K562 (cell line): ENCODE data around the gene BPTF. TPM values are rescaled to one million over a fixed set of nuclear protein-coding genes. Genes with fewer than 3 reads are reported as not detected.

Source experiments
- CREM ChIP-seq: IDR thresholded peaks from 2 replicates; pipeline ENCODE4 v1.6.1; 2014; ENCODE audit warnings: antibody characterized with exemption, low read depth
- HLTF ChIP-seq: fragments of 450-650 bp; IDR thresholded peaks from 2 replicates; pipeline ENCODE4 v1.6.1; 2016
- MAZ ChIP-seq, 2 experiments: fragments of 450-650 bp in 1 of 2; sonication (generic) in 1 of 2; formaldehyde crosslinking; IDR thresholded peaks in 1 of 2; conservative IDR thresholded peaks in 1 of 2; 2 replicates each; pipeline versions ENCODE4 v1.4.0 to v1.5.0; 2020; ENCODE audit warnings: mild to moderate bottlenecking in 1 of 2, missing genetic modification reagents in 1 of 2
- NFRKB ChIP-seq: fragments of 450-650 bp; IDR thresholded peaks from 2 replicates; pipeline ENCODE4 v1.6.1; 2016; ENCODE audit warnings: low read depth
- NKRF ChIP-seq: fragments of 450-650 bp; IDR thresholded peaks from 2 replicates; pipeline ENCODE4 v1.6.1; 2016; ENCODE audit warnings: borderline replicate concordance
- NONO ChIP-seq, 2 experiments: fragments of 200-400 bp in 1 of 2; fragments of 450-650 bp in 1 of 2; formaldehyde crosslinking in 1 of 2; IDR thresholded peaks; 2 replicates each; pipeline ENCODE4 v1.6.1; 2017; ENCODE audit warnings: low read depth in 2 of 2, mild to moderate bottlenecking in 2 of 2, moderate library complexity in 2 of 2, low read length in 1 of 2
- RB1 ChIP-seq: fragments of 450-650 bp; IDR thresholded peaks from 2 replicates; pipeline ENCODE4 v1.6.1; 2017; ENCODE audit warnings: low read depth, mild to moderate bottlenecking
- RCOR1 ChIP-seq, 2 experiments: IDR thresholded peaks; 2 replicates each; pipeline ENCODE4 v1.6.1; 2012; ENCODE audit warnings: low read depth in 2 of 2, low read length in 2 of 2, borderline replicate concordance in 1 of 2, improper control_type of control experiment in 1 of 2
- SMARCE1 ChIP-seq: fragments of 450-650 bp; IDR thresholded peaks from 2 replicates; pipeline ENCODE4 v1.7.1; 2016; ENCODE audit warnings: mild to moderate bottlenecking
- polyA plus RNA-seq, 8 experiments: library from polyadenylated mRNA; depleted of rRNA in 4 of 8; stranded (reverse) in 5 of 8; unstranded in 3 of 8; fragments of >200 nt; fragmentation: Nextera tagmentation in 2 of 8; fragmentation: Illumina TruSeq in 1 of 8; extraction: Ambion mirVana in 2 of 8; extraction: Trizol in 1 of 8; gene quantifications; 2 replicates each; pipeline versions ENCODE4 v1.2.1 to v1.2.3, GENCODE V29; 2011 to 2014; ENCODE audit warnings: inconsistent platforms in 1 of 8, missing spikeins in 1 of 8
- total RNA-seq, 7 experiments: library from RNA; depleted of rRNA in 6 of 7; stranded (reverse); fragments of >200 nt in 6 of 7; fragmentation: Illumina TruSeq in 2 of 7; extraction: Trizol in 2 of 7; gene quantifications; 2 replicates each; pipeline versions ENCODE4 v1.2.1 to v1.2.3, GENCODE V29; 2011 to 2021; ENCODE audit warnings: low replicate concordance in 1 of 7
- TF ChIP-seq, protein P1 (sequence below), 2 experiments: fragments of 200-800 bp in 1 of 2; sonication (Bioruptor generic) in 1 of 2; sonication (generic) in 1 of 2; formaldehyde crosslinking in 1 of 2; IDR thresholded peaks in 1 of 2; conservative IDR thresholded peaks in 1 of 2; 2 replicates each; pipeline versions ENCODE4 v1.5.0 to v1.6.1; 2016 to 2020; ENCODE audit warnings: missing compliant biosample characterization in 1 of 2, missing genetic modification characterization in 1 of 2, missing genetic modification reagents in 1 of 2
- TF ChIP-seq, protein P2 (sequence below), 2 experiments: fragments of 450-650 bp; IDR thresholded peaks; 2 replicates each; pipeline ENCODE4 v1.6.1; 2018; ENCODE audit warnings: mild to moderate bottlenecking in 2 of 2, low read depth in 1 of 2; ENCODE audit not compliant: partially characterized antibody in 2 of 2

BPTF gene
- total and polyA plus RNA-seq, 9 of the 15 experiments (the other 6 are each of a cell fraction or from before 2014, with no cell fraction given), result 12.5 to 52.1 (median 26.9) TPM

GRCh38 chr17:67825627-67826601 lies 611 bp downstream of the BPTF start (continued):
- TF ChIP-seq NONO (IDR thresholded peaks at IDR 0.05; ENCODE audit: low read depth in 2 of 2, low read length in 1 of 2) (peak in 1 of 2 experiments; percentile 62; a peak in 2 of 4 replicates), MAZ (CRISPR knock-in tag; conservative IDR thresholded peaks at IDR 0.05 in 1 of 2, IDR thresholded peaks at IDR 0.05 in 1 of 2) (peak in 1 of 2 experiments; percentile 52; a peak in 1 of 4 replicates), SMARCE1 (peak; percentile 50; the same call in 1 of the 2 replicates), HLTF (0 out of 2 replicates have a peak, but pooled peaks have one; percentile 39), RB1 (0 out of 2 replicates have a peak, but pooled peaks have one; percentile 30), RCOR1 (IDR thresholded peaks at IDR 0.05; ENCODE audit: borderline replicate concordance in 1 of 2, low read depth in 2 of 2, low read length in 2 of 2) (0 out of 4 replicates have a peak, but pooled peaks of 1 of the 2 experiments have one; percentile 20), NKRF (peak; percentile 45; the same call in 1 of the 2 replicates), CREM (0 out of 2 replicates have a peak, but pooled peaks have one; percentile 26), NFRKB (peak; percentile 53; the same call in 1 of the 2 replicates)
- TF ChIP-seq, protein P1, sequence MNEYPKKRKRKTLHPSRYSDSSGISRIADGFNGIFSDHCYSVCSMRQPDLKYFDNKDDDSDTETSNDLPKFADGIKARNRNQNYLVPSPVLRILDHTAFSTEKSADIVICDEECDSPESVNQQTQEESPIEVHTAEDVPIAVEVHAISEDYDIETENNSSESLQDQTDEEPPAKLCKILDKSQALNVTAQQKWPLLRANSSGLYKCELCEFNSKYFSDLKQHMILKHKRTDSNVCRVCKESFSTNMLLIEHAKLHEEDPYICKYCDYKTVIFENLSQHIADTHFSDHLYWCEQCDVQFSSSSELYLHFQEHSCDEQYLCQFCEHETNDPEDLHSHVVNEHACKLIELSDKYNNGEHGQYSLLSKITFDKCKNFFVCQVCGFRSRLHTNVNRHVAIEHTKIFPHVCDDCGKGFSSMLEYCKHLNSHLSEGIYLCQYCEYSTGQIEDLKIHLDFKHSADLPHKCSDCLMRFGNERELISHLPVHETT (CRISPR knock-in tag; conservative IDR thresholded peaks at IDR 0.05 in 1 of 2, IDR thresholded peaks at IDR 0.05 in 1 of 2), result 0 out of 4 replicates have a peak, but pooled peaks of 1 of the 2 experiments have one; percentile 4
- TF ChIP-seq, protein P2, sequence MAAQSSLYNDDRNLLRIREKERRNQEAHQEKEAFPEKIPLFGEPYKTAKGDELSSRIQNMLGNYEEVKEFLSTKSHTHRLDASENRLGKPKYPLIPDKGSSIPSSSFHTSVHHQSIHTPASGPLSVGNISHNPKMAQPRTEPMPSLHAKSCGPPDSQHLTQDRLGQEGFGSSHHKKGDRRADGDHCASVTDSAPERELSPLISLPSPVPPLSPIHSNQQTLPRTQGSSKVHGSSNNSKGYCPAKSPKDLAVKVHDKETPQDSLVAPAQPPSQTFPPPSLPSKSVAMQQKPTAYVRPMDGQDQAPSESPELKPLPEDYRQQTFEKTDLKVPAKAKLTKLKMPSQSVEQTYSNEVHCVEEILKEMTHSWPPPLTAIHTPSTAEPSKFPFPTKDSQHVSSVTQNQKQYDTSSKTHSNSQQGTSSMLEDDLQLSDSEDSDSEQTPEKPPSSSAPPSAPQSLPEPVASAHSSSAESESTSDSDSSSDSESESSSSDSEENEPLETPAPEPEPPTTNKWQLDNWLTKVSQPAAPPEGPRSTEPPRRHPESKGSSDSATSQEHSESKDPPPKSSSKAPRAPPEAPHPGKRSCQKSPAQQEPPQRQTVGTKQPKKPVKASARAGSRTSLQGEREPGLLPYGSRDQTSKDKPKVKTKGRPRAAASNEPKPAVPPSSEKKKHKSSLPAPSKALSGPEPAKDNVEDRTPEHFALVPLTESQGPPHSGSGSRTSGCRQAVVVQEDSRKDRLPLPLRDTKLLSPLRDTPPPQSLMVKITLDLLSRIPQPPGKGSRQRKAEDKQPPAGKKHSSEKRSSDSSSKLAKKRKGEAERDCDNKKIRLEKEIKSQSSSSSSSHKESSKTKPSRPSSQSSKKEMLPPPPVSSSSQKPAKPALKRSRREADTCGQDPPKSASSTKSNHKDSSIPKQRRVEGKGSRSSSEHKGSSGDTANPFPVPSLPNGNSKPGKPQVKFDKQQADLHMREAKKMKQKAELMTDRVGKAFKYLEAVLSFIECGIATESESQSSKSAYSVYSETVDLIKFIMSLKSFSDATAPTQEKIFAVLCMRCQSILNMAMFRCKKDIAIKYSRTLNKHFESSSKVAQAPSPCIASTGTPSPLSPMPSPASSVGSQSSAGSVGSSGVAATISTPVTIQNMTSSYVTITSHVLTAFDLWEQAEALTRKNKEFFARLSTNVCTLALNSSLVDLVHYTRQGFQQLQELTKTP (IDR thresholded peaks at IDR 0.05; ENCODE audit: low read depth in 1 of 2, partially characterized antibody in 2 of 2), result peak in 1 of 2 experiments; percentile 28
